Measurements from ENCODE around the gene HBB.

Gene HBB

GRCh38 chr11:5234381-5234834 is 7.5 kb upstream of the HBB start, which contains the start of gene HBD:
Gene HBD (minus strand): TSS chr11:5234483. CDS start chr11:5234433, 50 bp downstream.
- Histone ChIP-seq H3K18ac (ENCODE audit: low read length) (no peak within 1 kb of the TSS), H3K9ac (ENCODE audit: low read depth, low read length, poor library complexity) (no peak within 1 kb of the TSS), H3K4ac (ENCODE audit: low read length) (no peak within 1 kb of the TSS), H2BK12ac (ENCODE audit: low read length) (no peak within 1 kb of the TSS), H3K4me3 (ENCODE audit: low read length in 2 of 2) (no peak within 1 kb of the TSS), H2BK15ac (ENCODE audit: low read length) (no peak within 1 kb of the TSS), H2BK5ac (ENCODE audit: low read length) (no peak within 1 kb of the TSS), H3K14ac (ENCODE audit: low read length) (no peak within 1 kb of the TSS), H4K91ac (ENCODE audit: low read depth, low read length, poor library complexity) (no peak within 1 kb of the TSS), H3K4me1 (ENCODE audit: control insufficient read depth in 2 of 2, insufficient read depth in 1 of 2, low read depth in 1 of 2, low read length in 2 of 2) (peaks cover 0 to under 1% of the 10 kb centered on the region in 2 donors), H3K36me3 (replicated peaks in 1 of 2; ENCODE audit: control insufficient read depth in 2 of 2, insufficient read depth in 2 of 2, low read length in 2 of 2) (no peaks in the 10 kb centered on the region), H3K27me3 (ENCODE audit: control insufficient read depth in 3 of 3, insufficient read depth in 3 of 3, low read depth in 1 of 3, low read length in 3 of 3) (no peaks in the 10 kb centered on the region), H2AFZ (ENCODE audit: low read length) (no peak within 1 kb of the TSS), H4K8ac (ENCODE audit: low read depth, low read length) (no peak within 1 kb of the TSS), H3K4me2 (ENCODE audit: insufficient read depth, low read length, poor library complexity, severe bottlenecking) (no peak within 1 kb of the TSS), H3K27ac (replicated peaks; ENCODE audit: low read length) (no peak within 1 kb of the TSS), H2BK120ac (ENCODE audit: low read depth, low read length) (no peak within 1 kb of the TSS), H2AK5ac (ENCODE audit: low read depth, low read length) (no peak within 1 kb of the TSS), H3K79me1 (ENCODE audit: low read depth, low read length) (no peaks in the 10 kb centered on the region), H3K9me3 (replicated peaks in 1 of 2; ENCODE audit: control insufficient read depth in 2 of 2, insufficient read depth in 1 of 2, low read depth in 1 of 2, low read length in 2 of 2) (no peaks in the 10 kb centered on the region), H3K23ac (ENCODE audit: low read depth, low read length, poor library complexity) (no peak within 1 kb of the TSS)
- WGBS, 2 donors (ENCODE audit: extremely low coverage in 2 of 2, insufficient read length in 2 of 2, insufficient replicate concordance in 1 of 2), result no CpG with 5 or more reads among the region's 2 CpGs
- DNase-seq (ENCODE audit: low spot score), result no peak

- Histone ChIP-seq H2AFZ (ENCODE audit: low read length) (no peak overlapping the region), H3K9me3 (replicated peaks in 1 of 2; ENCODE audit: control insufficient read depth in 2 of 2, insufficient read depth in 1 of 2, low read depth in 1 of 2, low read length in 2 of 2) (no peaks in the 10 kb centered on the region), H3K4me2 (ENCODE audit: insufficient read depth, low read length, poor library complexity, severe bottlenecking) (no peak overlapping the region), H3K18ac (ENCODE audit: low read length) (no peak overlapping the region), H3K4ac (ENCODE audit: low read length) (no peak overlapping the region), H2BK120ac (ENCODE audit: low read depth, low read length) (no peak overlapping the region), H3K79me1 (ENCODE audit: low read depth, low read length) (no peaks in the 10 kb centered on the region), H3K36me3 (replicated peaks in 1 of 2; ENCODE audit: control insufficient read depth in 2 of 2, insufficient read depth in 2 of 2, low read length in 2 of 2) (no peaks in the 10 kb centered on the region), H2BK12ac (ENCODE audit: low read length) (no peak overlapping the region), H3K4me3 (ENCODE audit: low read length in 2 of 2) (no peak overlapping the region), H4K8ac (ENCODE audit: low read depth, low read length) (no peak overlapping the region), H3K27ac (replicated peaks; ENCODE audit: low read length) (no peak overlapping the region), H2AK5ac (ENCODE audit: low read depth, low read length) (no peak overlapping the region), H2BK5ac (ENCODE audit: low read length) (no peak overlapping the region), H2BK15ac (ENCODE audit: low read length) (no peak overlapping the region), H3K27me3 (ENCODE audit: control insufficient read depth in 3 of 3, insufficient read depth in 3 of 3, low read depth in 1 of 3, low read length in 3 of 3) (no peaks in the 10 kb centered on the region), H3K14ac (ENCODE audit: low read length) (no peak overlapping the region), H4K91ac (ENCODE audit: low read depth, low read length, poor library complexity) (no peak overlapping the region), H3K23ac (ENCODE audit: low read depth, low read length, poor library complexity) (no peak overlapping the region), H3K9ac (ENCODE audit: low read depth, low read length, poor library complexity) (no peak overlapping the region), H3K4me1 (ENCODE audit: control insufficient read depth in 2 of 2, insufficient read depth in 1 of 2, low read depth in 1 of 2, low read length in 2 of 2) (peaks cover 0 to 3% of the 10 kb centered on the region in 2 donors)
- WGBS, 2 donors (ENCODE audit: extremely low coverage in 2 of 2, insufficient read length in 2 of 2, insufficient replicate concordance in 1 of 2), result no CpG with 5 or more reads among the region's 1 CpG
- no peak for DNase-seq (ENCODE audit: low spot score)
These were observed 6.4 kb upstream of the HBB start for GRCh38 chr11:5233307-5233706.

GRCh38 chr11:5232821-5233220 is 6.0 kb upstream of the HBB start:
- Histone ChIP-seq H3K9ac (ENCODE audit: low read depth, low read length, poor library complexity) (no peak overlapping the region), H3K9me3 (replicated peaks in 1 of 2; ENCODE audit: control insufficient read depth in 2 of 2, insufficient read depth in 1 of 2, low read depth in 1 of 2, low read length in 2 of 2) (no peaks in the 10 kb centered on the region), H3K79me1 (ENCODE audit: low read depth, low read length) (no peaks in the 10 kb centered on the region), H3K23ac (ENCODE audit: low read depth, low read length, poor library complexity) (no peak overlapping the region), H3K18ac (ENCODE audit: low read length) (no peak overlapping the region), H3K14ac (ENCODE audit: low read length) (no peak overlapping the region), H3K4me3 (ENCODE audit: low read length in 2 of 2) (no peak overlapping the region), H2BK120ac (ENCODE audit: low read depth, low read length) (no peak overlapping the region), H3K27ac (replicated peaks; ENCODE audit: low read length) (no peak overlapping the region), H3K36me3 (replicated peaks in 1 of 2; ENCODE audit: control insufficient read depth in 2 of 2, insufficient read depth in 2 of 2, low read length in 2 of 2) (no peaks in the 10 kb centered on the region), H2BK5ac (ENCODE audit: low read length) (no peak overlapping the region), H4K91ac (ENCODE audit: low read depth, low read length, poor library complexity) (no peak overlapping the region), H2AFZ (ENCODE audit: low read length) (no peak overlapping the region), H2BK15ac (ENCODE audit: low read length) (no peak overlapping the region), H3K4me1 (ENCODE audit: control insufficient read depth in 2 of 2, insufficient read depth in 1 of 2, low read depth in 1 of 2, low read length in 2 of 2) (peaks cover 0 to 3% of the 10 kb centered on the region in 2 donors), H3K4ac (ENCODE audit: low read length) (no peak overlapping the region), H2AK5ac (ENCODE audit: low read depth, low read length) (no peak overlapping the region), H2BK12ac (ENCODE audit: low read length) (no peak overlapping the region), H4K8ac (ENCODE audit: low read depth, low read length) (no peak overlapping the region), H3K27me3 (ENCODE audit: control insufficient read depth in 3 of 3, insufficient read depth in 3 of 3, low read depth in 1 of 3, low read length in 3 of 3) (no peaks in the 10 kb centered on the region), H3K4me2 (ENCODE audit: insufficient read depth, low read length, poor library complexity, severe bottlenecking) (no peak overlapping the region)
- no peak for DNase-seq (ENCODE audit: low spot score)
- no CpG with 5 or more reads among the region's 2 CpGs for WGBS, 2 donors (ENCODE audit: extremely low coverage in 2 of 2, insufficient read length in 2 of 2, insufficient replicate concordance in 1 of 2)

- H3K4me1 ChIP-seq (ENCODE audit: control insufficient read depth in 2 of 2, insufficient read depth in 1 of 2, low read depth in 1 of 2, low read length in 2 of 2), result peaks cover 0 to 3% of the 10 kb centered on the region in 2 donors
- H2BK12ac ChIP-seq (ENCODE audit: low read length), result no peak overlapping the region
- no peak overlapping the region for H2AK5ac ChIP-seq (ENCODE audit: low read depth, low read length)
- no peak overlapping the region for H4K8ac ChIP-seq (ENCODE audit: low read depth, low read length)
- no peak overlapping the region for H2BK120ac ChIP-seq (ENCODE audit: low read depth, low read length)
- no peaks in the 10 kb centered on the region for H3K27me3 ChIP-seq (ENCODE audit: control insufficient read depth in 3 of 3, insufficient read depth in 3 of 3, low read depth in 1 of 3, low read length in 3 of 3)
- H4K91ac ChIP-seq (ENCODE audit: low read depth, low read length, poor library complexity), result no peak overlapping the region
- H3K9ac ChIP-seq (ENCODE audit: low read depth, low read length, poor library complexity), result no peak overlapping the region
- no peaks in the 10 kb centered on the region for H3K36me3 ChIP-seq (replicated peaks in 1 of 2; ENCODE audit: control insufficient read depth in 2 of 2, insufficient read depth in 2 of 2, low read length in 2 of 2)
- no peak overlapping the region for H3K4me3 ChIP-seq (ENCODE audit: low read length in 2 of 2)
- no peak overlapping the region for H3K4me2 ChIP-seq (ENCODE audit: insufficient read depth, low read length, poor library complexity, severe bottlenecking)
- H3K27ac ChIP-seq (replicated peaks; ENCODE audit: low read length), result no peak overlapping the region
- no peaks in the 10 kb centered on the region for H3K79me1 ChIP-seq (ENCODE audit: low read depth, low read length)
- no peak overlapping the region for H3K14ac ChIP-seq (ENCODE audit: low read length)
- no peak for DNase-seq (ENCODE audit: low spot score)
- H2BK5ac ChIP-seq (ENCODE audit: low read length), result no peak overlapping the region
- H3K9me3 ChIP-seq (replicated peaks in 1 of 2; ENCODE audit: control insufficient read depth in 2 of 2, insufficient read depth in 1 of 2, low read depth in 1 of 2, low read length in 2 of 2), result no peaks in the 10 kb centered on the region
- no peak overlapping the region for H2BK15ac ChIP-seq (ENCODE audit: low read length)
- H3K23ac ChIP-seq (ENCODE audit: low read depth, low read length, poor library complexity), result no peak overlapping the region
- no peak overlapping the region for H3K4ac ChIP-seq (ENCODE audit: low read length)
- H3K18ac ChIP-seq (ENCODE audit: low read length), result no peak overlapping the region
- no CpG with 5 or more reads among the region's 3 CpGs for WGBS, 2 donors (ENCODE audit: extremely low coverage in 2 of 2, insufficient read length in 2 of 2, insufficient replicate concordance in 1 of 2)
- no peak overlapping the region for H2AFZ ChIP-seq (ENCODE audit: low read length)
These were observed 5.3 kb upstream of the HBB start for GRCh38 chr11:5232176-5232575.

Data from neuronal stem cell (in vitro differentiated cells).